AG04449 (cell line): Measurements from ENCODE around the gene CSRP2.

ENCODE experiments used
- CTCF ChIA-PET: fragments of 350-600 bp; formaldehyde crosslinking; extraction: SDS; loops from one replicate; lab custom pipeline; 2021; ENCODE audit warnings: antibody characterized with exemption; lab: Yijun Ruan, JAX
- POLR2A ChIA-PET: fragments of 400-600, 350-600 bp; formaldehyde crosslinking; extraction: SDS; loops from one replicate; lab custom pipeline; 2020; ENCODE audit warnings: antibody characterized with exemption, inconsistent platforms; lab: Yijun Ruan, JAX
- DNase-seq: peaks from one replicate; pipeline ENCODE4 v3.0.0-alpha.2; 2010; ENCODE audit warnings: low read depth, low spot score
- H3K4me3 ChIP-seq: 2 replicates; pipeline ENCODE4 v1.5.1; 2011; ENCODE audit warnings: low read depth, mild to moderate bottlenecking, control low read depth, low read length
- TF ChIP-seq, protein P1 (sequence below): IDR thresholded peaks from one replicate; pipeline ENCODE4 v1.5.1; 2011; ENCODE audit warnings: mild to moderate bottlenecking, moderate library complexity, low read length, control low read depth, inconsistent platforms; ENCODE audit not compliant: insufficient read depth; ENCODE audit errors: missing control alignments

CSRP2 gene

GRCh38 chr12:76921100-76921471, 42.3 kb upstream of the CSRP2 start:
- H3K4me3 ChIP-seq, result no peak overlapping the region
- POLR2A ChIA-PET, result no interaction called here
- CTCF ChIA-PET, result interaction anchor here (0.9 to 1.2 kb wide), 2 partner anchors 37 to 75 kb away, joined by 3 read pairs; no protein-coding TSS in a partner anchor
- DNase-seq, result no peak
- TF ChIP-seq, protein P1, sequence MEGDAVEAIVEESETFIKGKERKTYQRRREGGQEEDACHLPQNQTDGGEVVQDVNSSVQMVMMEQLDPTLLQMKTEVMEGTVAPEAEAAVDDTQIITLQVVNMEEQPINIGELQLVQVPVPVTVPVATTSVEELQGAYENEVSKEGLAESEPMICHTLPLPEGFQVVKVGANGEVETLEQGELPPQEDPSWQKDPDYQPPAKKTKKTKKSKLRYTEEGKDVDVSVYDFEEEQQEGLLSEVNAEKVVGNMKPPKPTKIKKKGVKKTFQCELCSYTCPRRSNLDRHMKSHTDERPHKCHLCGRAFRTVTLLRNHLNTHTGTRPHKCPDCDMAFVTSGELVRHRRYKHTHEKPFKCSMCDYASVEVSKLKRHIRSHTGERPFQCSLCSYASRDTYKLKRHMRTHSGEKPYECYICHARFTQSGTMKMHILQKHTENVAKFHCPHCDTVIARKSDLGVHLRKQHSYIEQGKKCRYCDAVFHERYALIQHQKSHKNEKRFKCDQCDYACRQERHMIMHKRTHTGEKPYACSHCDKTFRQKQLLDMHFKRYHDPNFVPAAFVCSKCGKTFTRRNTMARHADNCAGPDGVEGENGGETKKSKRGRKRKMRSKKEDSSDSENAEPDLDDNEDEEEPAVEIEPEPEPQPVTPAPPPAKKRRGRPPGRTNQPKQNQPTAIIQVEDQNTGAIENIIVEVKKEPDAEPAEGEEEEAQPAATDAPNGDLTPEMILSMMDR, result no peak

- no peak for DNase-seq
- ChIA-PET CTCF (interaction anchor here (0.9 to 1.2 kb wide), 2 partner anchors 36 to 76 kb away, joined by 3 read pairs; no protein-coding TSS in a partner anchor), POLR2A (no interaction called here)
- TF ChIP-seq, protein P1, result no peak
- no peak overlapping the region for H3K4me3 ChIP-seq
These were observed 41.6 kb upstream of the CSRP2 start for GRCh38 chr12:76920172-76921099.

DNA sequence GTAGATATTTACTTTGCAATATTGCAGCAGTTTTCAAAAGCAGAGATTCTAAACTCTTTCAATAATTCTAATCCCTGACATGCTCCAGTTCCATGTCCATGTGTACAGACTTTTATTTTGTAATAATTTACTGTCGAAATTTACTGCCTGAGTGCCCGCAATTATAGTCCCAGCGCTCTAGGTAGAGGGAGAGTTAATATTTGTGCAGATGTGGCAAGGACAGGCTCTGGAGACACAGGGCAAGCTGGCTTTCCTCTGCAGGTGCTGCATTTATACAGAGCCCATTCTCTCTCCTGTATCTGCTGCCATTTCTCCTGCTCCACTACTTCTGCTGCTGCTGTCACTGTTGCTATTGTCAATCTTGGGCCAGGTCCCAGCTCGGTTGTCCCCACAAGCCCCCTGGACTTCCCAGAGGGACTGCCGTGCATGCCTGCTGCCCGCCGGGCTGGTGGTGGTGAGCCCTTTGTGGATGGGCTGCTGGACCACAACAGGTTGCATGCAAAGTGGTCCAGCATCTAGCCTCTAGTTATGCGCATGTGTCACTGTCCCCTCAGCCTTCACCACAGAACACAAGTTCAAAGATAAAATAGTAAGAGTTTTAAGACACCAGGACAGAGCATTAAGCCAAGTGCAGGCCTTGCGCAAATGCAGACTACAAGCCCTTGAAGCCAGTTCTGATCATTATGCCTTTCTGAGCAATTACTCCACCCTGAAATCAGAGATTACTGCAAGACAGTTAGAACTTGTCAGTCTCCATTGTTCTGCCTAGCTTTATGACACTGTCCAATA, 40.8 kb upstream of the CSRP2 start:
- TF ChIP-seq, protein P1, result no peak
- ChIA-PET POLR2A (no interaction called here), CTCF (no interaction called here)
- DNase-seq, result no peak
- no peak overlapping the region for H3K4me3 ChIP-seq

DNA sequence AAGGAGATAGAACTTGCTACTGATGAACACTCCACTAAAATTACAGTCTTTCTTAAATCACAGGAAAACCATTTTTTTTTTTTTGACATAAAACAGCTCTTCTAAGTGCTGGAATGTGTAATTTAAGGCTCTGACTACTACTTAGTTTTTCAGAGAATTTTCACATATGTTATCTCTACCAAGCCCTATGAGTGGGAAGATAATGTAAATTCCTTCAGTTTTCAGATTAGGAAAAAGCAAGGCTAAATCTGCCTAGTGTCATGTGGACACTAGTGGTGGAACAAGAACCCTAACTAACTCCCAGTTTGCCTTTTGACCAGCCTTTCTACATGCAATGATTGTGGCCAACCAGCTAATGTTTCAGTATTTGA, 37.3 kb upstream of the CSRP2 start:
- ChIA-PET POLR2A (no interaction called here), CTCF (interaction anchor here (1.2 to 1.7 kb wide), 4 partner anchors 9 to 95 kb away, joined by 3 to 11 read pairs (median 6); no protein-coding TSS in a partner anchor)
- no peak for DNase-seq
- H3K4me3 ChIP-seq, result no peak overlapping the region
- TF ChIP-seq, protein P1, result no peak

GRCh38 chr12:76915361-76916169, 36.7 kb upstream of the CSRP2 start:
- TF ChIP-seq, protein P1, result no peak

More at GRCh38 chr12:76915361-76916169, 36.7 kb upstream of the CSRP2 start:
- ChIA-PET POLR2A (no interaction called here), CTCF (interaction anchor here (1.0 to 1.7 kb wide), 5 partner anchors 10 to 95 kb away, joined by 3 to 11 read pairs (median 5); no protein-coding TSS in a partner anchor)
- peak; percentile 16 for DNase-seq
- H3K4me3 ChIP-seq, result no peak overlapping the region
